Ishikawa (cell line): ENCODE data around the gene STOML2.

Source experiments
- CEBPB ChIP-seq: IDR thresholded peaks from 2 replicates; pipeline ENCODE4 v1.6.1; 2012
- CREB1 ChIP-seq: IDR thresholded peaks from 2 replicates; pipeline ENCODE4 v1.6.1; 2012; ENCODE audit warnings: low read depth
- EGR1 ChIP-seq: IDR thresholded peaks from 2 replicates; pipeline ENCODE4 v1.6.1; 2012
- EP300 ChIP-seq: IDR thresholded peaks from 2 replicates; pipeline ENCODE4 v1.6.1; 2012; ENCODE audit warnings: borderline replicate concordance
- FOXM1 ChIP-seq: IDR thresholded peaks from 2 replicates; pipeline ENCODE4 v1.6.1; 2012; ENCODE audit warnings: low read depth, borderline replicate concordance
- MAX ChIP-seq: IDR thresholded peaks from 2 replicates; pipeline ENCODE4 v1.6.1; 2012
- NFIC ChIP-seq: IDR thresholded peaks from 2 replicates; pipeline ENCODE4 v1.6.1; 2012
- RAD21 ChIP-seq: IDR thresholded peaks from 2 replicates; pipeline ENCODE4 v1.6.1; 2012; ENCODE audit warnings: low read depth
- REST ChIP-seq: IDR thresholded peaks from 2 replicates; pipeline ENCODE4 v1.6.1; 2012; ENCODE audit warnings: low read depth, mild to moderate bottlenecking
- TAF1 ChIP-seq: IDR thresholded peaks from 2 replicates; pipeline ENCODE4 v1.6.1; 2012; ENCODE audit warnings: low read depth, mild to moderate bottlenecking
- TCF12 ChIP-seq: IDR thresholded peaks from 2 replicates; pipeline ENCODE4 v1.6.1; 2012; ENCODE audit warnings: low read depth
- TEAD4 ChIP-seq: IDR thresholded peaks from 2 replicates; pipeline ENCODE4 v1.6.1; 2012
- USF1 ChIP-seq: IDR thresholded peaks from 2 replicates; pipeline ENCODE4 v1.6.1; 2012
- YY1 ChIP-seq: IDR thresholded peaks from 2 replicates; pipeline ENCODE4 v1.6.1; 2012; ENCODE audit warnings: low read depth

- TF ChIP-seq USF1 = peak; percentile 49
- TF ChIP-seq MAX = peak; percentile 81
- TF ChIP-seq REST = no peak
- peak; percentile 66 for TF ChIP-seq YY1
- no peak for TF ChIP-seq NFIC
- TF ChIP-seq RAD21 = no peak
- no peak for TF ChIP-seq TEAD4
- TF ChIP-seq EP300 = peak; percentile 8; the same call in 1 of the 2 replicates
- TF ChIP-seq CREB1 = peak; percentile 23; the same call in 1 of the 2 replicates
- TF ChIP-seq CEBPB = no peak
- peak; percentile 91 for TF ChIP-seq TAF1
- no peak for TF ChIP-seq FOXM1
- TF ChIP-seq TCF12 = peak; percentile 76; the same call in 1 of the 2 replicates
- TF ChIP-seq EGR1 = peak; percentile 64
Observed at GRCh38 chr9:35102769-35103659, at the start of gene STOML2.
